ENCODE results near the gene ASRGL1.
A peak's percentile ranks its signal among the peaks of the same experiment; 100 is the strongest.
"Not testable (repeated sequence)": the region's sequence is repeated elsewhere in the genome, so short reads cannot be mapped to it uniquely, and the experiment has no call there.

ASRGL1 gene

DNA sequence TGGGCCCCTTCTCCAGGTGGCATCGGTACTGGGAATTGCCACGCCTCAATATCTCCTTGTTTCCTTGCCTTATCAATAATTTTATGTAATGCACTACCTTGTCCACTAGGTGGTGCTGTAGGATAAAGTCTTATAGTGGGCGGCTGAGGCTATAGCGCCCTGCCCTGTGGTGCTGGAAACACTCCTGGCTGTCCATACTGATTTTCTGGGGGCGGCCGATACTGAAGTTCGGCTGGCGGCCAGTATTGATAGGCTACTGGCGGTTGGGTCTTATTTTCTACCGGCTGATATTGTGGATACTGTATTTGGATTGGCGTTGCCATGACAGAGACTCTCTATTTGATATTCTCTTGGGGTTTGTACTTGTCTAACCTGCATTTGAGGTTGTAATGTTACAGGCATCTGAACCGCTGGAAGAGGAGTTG is 43.6 kb downstream of the ASRGL1 start:
- not testable (repeated sequence) for H3K36me3 ChIP-seq; H3K9me3 ChIP-seq (ENCODE audit: severe bottlenecking); H3K4me3 ChIP-seq (ENCODE audit: low read depth, low read length); H3K27me3 ChIP-seq (ENCODE audit: insufficient read depth, low read depth, severe bottlenecking)
- H3K27ac ChIP-seq, result peak overlapping the region; percentile 24
- TF ChIP-seq, protein P1, sequence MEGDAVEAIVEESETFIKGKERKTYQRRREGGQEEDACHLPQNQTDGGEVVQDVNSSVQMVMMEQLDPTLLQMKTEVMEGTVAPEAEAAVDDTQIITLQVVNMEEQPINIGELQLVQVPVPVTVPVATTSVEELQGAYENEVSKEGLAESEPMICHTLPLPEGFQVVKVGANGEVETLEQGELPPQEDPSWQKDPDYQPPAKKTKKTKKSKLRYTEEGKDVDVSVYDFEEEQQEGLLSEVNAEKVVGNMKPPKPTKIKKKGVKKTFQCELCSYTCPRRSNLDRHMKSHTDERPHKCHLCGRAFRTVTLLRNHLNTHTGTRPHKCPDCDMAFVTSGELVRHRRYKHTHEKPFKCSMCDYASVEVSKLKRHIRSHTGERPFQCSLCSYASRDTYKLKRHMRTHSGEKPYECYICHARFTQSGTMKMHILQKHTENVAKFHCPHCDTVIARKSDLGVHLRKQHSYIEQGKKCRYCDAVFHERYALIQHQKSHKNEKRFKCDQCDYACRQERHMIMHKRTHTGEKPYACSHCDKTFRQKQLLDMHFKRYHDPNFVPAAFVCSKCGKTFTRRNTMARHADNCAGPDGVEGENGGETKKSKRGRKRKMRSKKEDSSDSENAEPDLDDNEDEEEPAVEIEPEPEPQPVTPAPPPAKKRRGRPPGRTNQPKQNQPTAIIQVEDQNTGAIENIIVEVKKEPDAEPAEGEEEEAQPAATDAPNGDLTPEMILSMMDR (IDR thresholded peaks at IDR 0.05; ENCODE audit: low read depth, low read length), result peak; percentile 59
- peak; percentile 63 for DNase-seq

DNA sequence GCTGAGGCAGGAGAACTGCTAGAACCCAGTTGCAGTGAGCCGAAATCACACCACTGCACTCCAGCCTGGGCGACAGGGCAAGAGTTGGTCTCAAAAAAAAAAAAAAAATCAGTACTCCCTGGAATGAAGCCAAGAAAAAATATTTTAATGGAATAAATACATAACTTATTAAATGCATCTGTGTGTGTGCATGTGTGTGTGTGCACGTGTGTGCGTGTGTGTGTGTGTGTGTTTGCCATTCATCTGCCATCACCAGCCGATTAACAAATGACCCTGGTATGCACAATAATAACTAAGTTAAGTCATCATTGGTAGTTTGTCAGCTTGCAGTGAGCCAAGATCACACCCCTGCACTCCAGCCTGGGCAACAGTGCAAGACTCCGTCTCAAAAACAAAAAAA is 46.6 kb downstream of the ASRGL1 start:
- no peak overlapping the region; the same call in 1 of the 2 replicates for H3K27ac ChIP-seq
- H3K4me3 ChIP-seq (ENCODE audit: low read depth, low read length), result no peak overlapping the region
- no peaks in the 10 kb centered on the region for H3K9me3 ChIP-seq (ENCODE audit: severe bottlenecking)
- H3K27me3 ChIP-seq (ENCODE audit: insufficient read depth, low read depth, severe bottlenecking), result no peaks in the 10 kb centered on the region
- DNase-seq, result no peak
- H3K36me3 ChIP-seq, result peaks cover 11% of the 10 kb centered on the region; the same call in 1 of the 2 replicates
- TF ChIP-seq, protein P1 (IDR thresholded peaks at IDR 0.05; ENCODE audit: low read depth, low read length), result no peak

DNA sequence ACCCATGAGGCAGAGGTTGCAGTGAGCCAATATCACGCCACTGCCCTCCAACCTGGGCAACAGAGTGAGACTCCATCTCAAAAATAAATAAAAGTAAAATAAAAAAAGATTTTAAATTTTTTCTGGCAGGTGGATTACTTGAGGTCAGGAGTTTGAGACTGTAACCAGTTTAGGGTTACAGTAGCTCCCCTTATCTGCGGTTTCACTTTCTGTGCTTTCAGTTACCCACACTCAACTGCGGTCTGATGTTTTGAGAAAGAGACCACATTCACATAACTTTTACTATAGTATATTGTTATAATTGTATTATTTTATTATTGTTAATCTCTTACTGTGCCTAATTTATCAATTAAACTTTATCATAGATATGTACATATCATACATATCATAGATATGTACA is 48.8 kb downstream of the ASRGL1 start:
- not testable (repeated sequence) for H3K27me3 ChIP-seq (ENCODE audit: insufficient read depth, low read depth, severe bottlenecking)

DNA sequence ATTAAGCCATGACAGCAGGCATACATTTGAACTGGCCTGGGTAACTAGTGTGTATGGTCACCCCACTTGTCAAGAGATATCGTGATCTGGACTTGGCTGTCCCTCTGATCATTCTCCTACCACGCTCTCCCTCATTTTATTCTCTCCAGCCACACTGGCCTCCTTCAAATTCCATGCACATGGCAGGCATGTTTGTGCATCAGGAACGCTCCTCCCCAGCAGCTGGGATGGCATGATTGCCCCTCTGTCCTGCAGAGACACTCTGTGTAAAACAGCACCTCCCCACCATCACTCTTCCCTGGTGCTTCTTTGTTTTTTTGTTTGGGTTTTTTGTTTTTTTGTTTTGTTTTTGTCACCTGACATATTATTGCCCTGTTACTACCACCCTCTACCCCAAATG is 50.1 kb downstream of the ASRGL1 start:
- no peak for DNase-seq
- Histone ChIP-seq H3K36me3 (peaks cover 26% of the 10 kb centered on the region), H3K27me3 (ENCODE audit: insufficient read depth, low read depth, severe bottlenecking) (no peaks in the 10 kb centered on the region), H3K9me3 (ENCODE audit: severe bottlenecking) (no peaks in the 10 kb centered on the region), H3K4me3 (ENCODE audit: low read depth, low read length) (no peak overlapping the region), H3K27ac (no peak overlapping the region)
- TF ChIP-seq, protein P1 (IDR thresholded peaks at IDR 0.05; ENCODE audit: low read depth, low read length), result no peak

More for the DNA sequence above, 48.8 kb downstream of the ASRGL1 start:
- H3K27ac ChIP-seq; DNase-seq; H3K4me3 ChIP-seq (ENCODE audit: low read depth, low read length); H3K9me3 ChIP-seq (ENCODE audit: severe bottlenecking): not testable (repeated sequence)
- H3K36me3 ChIP-seq, result peaks cover 16% of the 10 kb centered on the region

DNA sequence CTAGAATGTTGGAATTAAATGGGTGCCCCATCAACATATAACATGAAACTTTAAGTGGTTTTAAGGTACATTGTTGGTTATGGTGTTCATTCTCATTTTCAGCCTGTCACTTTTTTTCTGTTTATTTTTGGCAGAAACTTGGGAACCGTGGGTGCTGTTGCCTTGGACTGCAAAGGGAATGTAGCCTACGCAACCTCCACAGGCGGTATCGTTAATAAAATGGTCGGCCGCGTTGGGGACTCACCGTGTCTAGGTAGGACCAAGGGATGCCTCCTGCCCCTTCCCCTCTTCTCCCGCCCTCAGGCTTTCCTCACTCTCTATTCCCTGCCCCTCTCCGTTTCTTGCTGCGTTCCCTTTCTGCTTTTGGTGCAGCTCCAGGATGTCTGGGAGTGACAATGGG is 51.8 kb downstream of the ASRGL1 start:
- no peaks in the 10 kb centered on the region for H3K9me3 ChIP-seq (ENCODE audit: severe bottlenecking)
- DNase-seq, result no peak
- no peaks in the 10 kb centered on the region for H3K27me3 ChIP-seq (ENCODE audit: insufficient read depth, low read depth, severe bottlenecking)
- TF ChIP-seq, protein P1 (IDR thresholded peaks at IDR 0.05; ENCODE audit: low read depth, low read length), result no peak
- peaks cover 36% of the 10 kb centered on the region for H3K36me3 ChIP-seq
- H3K4me3 ChIP-seq (ENCODE audit: low read depth, low read length), result no peak overlapping the region
- H3K27ac ChIP-seq, result no peak overlapping the region

DNA sequence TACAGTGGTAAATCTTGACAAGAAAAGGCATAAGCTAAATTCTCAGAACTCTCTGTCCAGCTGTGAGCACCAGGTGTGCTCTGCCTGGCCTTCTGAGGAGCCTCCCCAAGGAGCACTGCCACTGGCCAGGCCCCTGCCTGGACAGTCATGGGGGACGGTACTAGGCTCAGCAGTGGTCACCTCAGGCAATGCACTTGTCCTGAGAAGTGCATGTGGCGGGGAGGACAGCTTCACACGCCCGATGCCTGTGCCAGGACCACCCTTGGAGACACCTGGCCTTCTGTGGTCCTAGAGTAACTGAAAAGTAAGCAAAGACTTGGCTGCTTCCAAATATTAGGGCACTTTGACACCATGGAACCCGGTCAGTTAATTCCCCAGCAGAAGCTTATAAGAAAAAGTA is 53.0 kb downstream of the ASRGL1 start:
- H3K4me3 ChIP-seq (ENCODE audit: low read depth, low read length), result no peak overlapping the region
- DNase-seq, result no peak
- H3K27me3 ChIP-seq (ENCODE audit: insufficient read depth, low read depth, severe bottlenecking), result no peaks in the 10 kb centered on the region
- H3K36me3 ChIP-seq, result peaks cover 36% of the 10 kb centered on the region
- TF ChIP-seq, protein P1 (IDR thresholded peaks at IDR 0.05; ENCODE audit: low read depth, low read length), result no peak
- no peaks in the 10 kb centered on the region for H3K9me3 ChIP-seq (ENCODE audit: severe bottlenecking)
- H3K27ac ChIP-seq, result no peak overlapping the region

Data from WERI-Rb-1 (cell line).